OCI-M2 (cell line): ENCODE data around the gene VWA1.
"Not testable (repeated sequence)": the region's sequence is repeated elsewhere in the genome, so short reads cannot be mapped to it uniquely, and the experiment has no call there.

Experiments
- DNase-seq: peaks from one replicate; lab custom pipeline; 2025; ENCODE audit not compliant: unreplicated experiment; lab: John Stamatoyannopoulos, UW

The VWA1 gene

GRCh38 chr1:1422465-1423244, 12.8 kb upstream of the VWA1 start:
- no peak for DNase-seq

- DNase-seq = no peak
Measured at GRCh38 chr1:1423245-1423597, 12.3 kb upstream of the VWA1 start.

GRCh38 chr1:1424707-1425106, 10.8 kb upstream of the VWA1 start:
- no peak for DNase-seq

- DNase-seq = no peak
Measured at GRCh38 chr1:1425426-1425752, 10.1 kb upstream of the VWA1 start.

- DNase-seq = no peak
Measured at GRCh38 chr1:1425753-1426495, 9.6 kb upstream of the VWA1 start.

- DNase-seq = no peak
Measured at GRCh38 chr1:1426496-1427105, 8.9 kb upstream of the VWA1 start.

- no peak for DNase-seq
Measured at GRCh38 chr1:1427106-1427819, 8.2 kb upstream of the VWA1 start.

GRCh38 chr1:1427820-1428148, 7.7 kb upstream of the VWA1 start:
- DNase-seq = no peak

- DNase-seq = no peak
Measured at GRCh38 chr1:1428174-1428573, 7.3 kb upstream of the VWA1 start.

GRCh38 chr1:1428967-1429366, 6.5 kb upstream of the VWA1 start:
- DNase-seq = not testable (repeated sequence)

GRCh38 chr1:1429671-1430073, 5.8 kb upstream of the VWA1 start:
- DNase-seq = no peak

- DNase-seq = no peak
Measured at GRCh38 chr1:1430114-1430982, 5.1 kb upstream of the VWA1 start.

- no peak for DNase-seq
Measured at GRCh38 chr1:1430992-1431844, 4.3 kb upstream of the VWA1 start.

- DNase-seq = no peak
Measured at GRCh38 chr1:1431845-1432273, 3.6 kb upstream of the VWA1 start.

GRCh38 chr1:1432274-1432950, 3.1 kb upstream of the VWA1 start:
- DNase-seq = no peak

GRCh38 chr1:1432951-1433803, 2.3 kb upstream of the VWA1 start:
- no peak for DNase-seq

GRCh38 chr1:1433804-1434130, 1.7 kb upstream of the VWA1 start:
- no peak for DNase-seq

- no peak for DNase-seq
Measured at GRCh38 chr1:1434131-1434823, 1.2 kb upstream of the VWA1 start.
